ENCODE results near the gene ABLIM2. TPM values are rescaled to one million over a fixed set of nuclear protein-coding genes. Genes with fewer than 3 reads are reported as not detected.

Gene ABLIM2
- total and polyA plus RNA-seq, 10 of the 15 experiments (the other 5 are each of a cell fraction or from before 2014, with no cell fraction given) = 0.03 to 0.15 (median 0.05) TPM; not detected in 7

GRCh38 chr4:8129136-8129535 is 29.5 kb downstream of the ABLIM2 start:
- H3K9me3 ChIP-seq (replicated peaks; ENCODE audit: control insufficient read depth, insufficient read depth, low read length) = no peaks in the 10 kb centered on the region
- in situ Hi-C loops (cut with MboI) (no loop called here), intact Hi-C loops (cut with micrococcal nuclease; ENCODE audit: unreplicated experiment) (no loop called here)
- no peak overlapping the region for H3K4me2 ChIP-seq (ENCODE audit: control insufficient read depth, insufficient read depth)
- RAD21 ChIA-PET (ENCODE audit: unreplicated experiment) = no interaction called here
- H3K4me1 ChIP-seq (ENCODE audit: control insufficient read depth, insufficient read depth, low read length) = no peaks in the 10 kb centered on the region
- no peaks in the 10 kb centered on the region for H4K20me1 ChIP-seq (ENCODE audit: control insufficient read depth, insufficient read depth)
- CTCF ChIA-PET = no interaction called here
- peaks cover 1 to 3% of the 10 kb centered on the region in 2 experiments; a peak in 2 of 4 replicates for H3K27me3 ChIP-seq (replicated peaks in 1 of 2; ENCODE audit: control insufficient read depth in 2 of 2, insufficient read depth in 2 of 2, low read length in 1 of 2)
- H3K9ac ChIP-seq (ENCODE audit: control insufficient read depth, insufficient read depth, low read length) = no peak overlapping the region
- no TSS peak for BruUV-seq (replicated peaks)
- no peak for DNase-seq (ENCODE audit: low read depth, low spot score)
- SMC1A ChIA-PET (ENCODE audit: uncharacterized antibody, unreplicated experiment) = interaction anchor here (0.6 kb wide), 1 partner anchor 349 kb away, joined by 4 read pairs; no protein-coding TSS in a partner anchor
- no peak for TF ChIP-seq NRF1 (conservative IDR thresholded peaks at IDR 0.05; ENCODE audit: low read depth, low read length)
- TF ChIP-seq BHLHE40 (IDR thresholded peaks at IDR 0.05; ENCODE audit: borderline replicate concordance in 1 of 2, low read depth in 2 of 2, low read length in 1 of 2) = no peak
- no peak for TF ChIP-seq MYC (IDR thresholded peaks at IDR 0.05; ENCODE audit: insufficient read depth, insufficient read length, insufficient replicate concordance, low read length, severe bottlenecking)
- TF ChIP-seq BCL11A (IDR thresholded peaks at IDR 0.05; ENCODE audit: low read depth, low read length) = no peak
- no peak for TF ChIP-seq NFIC (IDR thresholded peaks at IDR 0.05; ENCODE audit: low read depth, low read length)
- TF ChIP-seq RELA (IDR thresholded peaks at IDR 0.05; ENCODE audit: borderline replicate concordance, partially characterized antibody) = no peak
- TF ChIP-seq HSF1 (IDR thresholded peaks at IDR 0.05; ENCODE audit: low read depth, low read length) = no peak
- no peak for TF ChIP-seq NR2C1 (IDR thresholded peaks at IDR 0.05)
- no peak for TF ChIP-seq RAD21 (IDR thresholded peaks at IDR 0.05; ENCODE audit: insufficient read depth, low read depth, low read length)
- no peak for TF ChIP-seq RB1 (IDR thresholded peaks at IDR 0.05; ENCODE audit: borderline replicate concordance)
- no peak for TF ChIP-seq CHD2 (IDR thresholded peaks at IDR 0.05; ENCODE audit: borderline replicate concordance, low read depth, low read length)
- no peak for TF ChIP-seq GABPA (IDR thresholded peaks at IDR 0.05; ENCODE audit: low read depth)
- TF ChIP-seq BACH1 (IDR thresholded peaks at IDR 0.05; ENCODE audit: borderline replicate concordance) = no peak
- TF ChIP-seq TBL1XR1 (IDR thresholded peaks at IDR 0.05; ENCODE audit: low read depth, low read length) = no peak
- TF ChIP-seq ZBTB4 (CRISPR knock-in tag; IDR thresholded peaks at IDR 0.05) = no peak
- H3K36me3 ChIP-seq (ENCODE audit: control insufficient read depth in 2 of 2, insufficient read depth in 2 of 2, low read length in 1 of 2) = no peaks in the 10 kb centered on the region
- FAIRE-seq = no peak
- whole genome bisulfite sequencing (ENCODE audit: insufficient coverage, insufficient replicate concordance, low lambda C conversion rate, missing lambda C conversion rate) = 58% methylated on average over 11 of the region's 11 CpGs
- no peak overlapping the region for H3K27ac ChIP-seq (ENCODE audit: control insufficient read depth, insufficient read depth)
- H3K79me2 ChIP-seq (ENCODE audit: control insufficient read depth, insufficient read depth, low read length) = no peaks in the 10 kb centered on the region
- H2AFZ ChIP-seq (ENCODE audit: control insufficient read depth, low read depth, low read length) = no peak overlapping the region
- no peak overlapping the region for H3K4me3 ChIP-seq
- ATAC-seq = no peak
- POLR2A ChIA-PET = no interaction called here
